ENCODE results near the gene JMJD8. TPM values are rescaled to one million over a fixed set of nuclear protein-coding genes. Genes with fewer than 3 reads are reported as not detected.

JMJD8 gene
- total RNA-seq, 1 experiment from 2014 or later, result 121 TPM

GRCh38 chr16:676913-677312, 7.2 kb downstream of the JMJD8 start:
- Histone ChIP-seq H3K4me1 (ENCODE audit: control insufficient read depth in 1 of 2, insufficient read depth in 2 of 2, low read length in 2 of 2) (peaks cover 2 to 21% of the 10 kb centered on the region in 2 experiments; a peak in 3 of 4 replicates), H2AFZ (ENCODE audit: low read depth, low read length, poor library complexity, severe bottlenecking) (no peak overlapping the region), H3K9me3 (ENCODE audit: control insufficient read depth in 1 of 2, insufficient read depth in 1 of 2, low read depth in 1 of 2, low read length in 2 of 2) (no peaks in the 10 kb centered on the region), H3K4me2 (ENCODE audit: low read length) (no peak overlapping the region), H3K9me2 (ENCODE audit: insufficient read depth) (no peaks in the 10 kb centered on the region), H3K36me3 (ENCODE audit: control insufficient read depth in 1 of 2, insufficient read depth in 2 of 2, low read length in 2 of 2) (peaks cover 0 to 14% of the 10 kb centered on the region in 2 experiments; a peak in 3 of 4 replicates), H3K4me3 (replicated peaks in 1 of 2; ENCODE audit: low read depth in 1 of 2, low read length in 2 of 2) (no peak overlapping the region), H3K9ac (ENCODE audit: low read length) (no peak overlapping the region), H4K20me1 (ENCODE audit: insufficient read depth) (no peaks in the 10 kb centered on the region), H3K27ac (ENCODE audit: low read depth, low read length) (no peak overlapping the region), H3K79me2 (ENCODE audit: insufficient read depth, low read length) (peaks cover 14% of the 10 kb centered on the region), H3K27me3 (ENCODE audit: insufficient read depth, low read length) (no peaks in the 10 kb centered on the region)
- BruUV-seq (replicated peaks), result no TSS peak
- ChIA-PET POLR2A (no interaction called here), CTCF (no interaction called here), RAD21 (ENCODE audit: low non-redundant PET in 1 of 2, low total read pairs in 2 of 2, uncharacterized antibody in 2 of 2, unreplicated experiment in 2 of 2) (no interaction called here)
- no peak for TF ChIP-seq EZH2phosphoT487 (IDR thresholded peaks at IDR 0.05; ENCODE audit: borderline replicate concordance)
- no peak for TF ChIP-seq EZH2 (IDR thresholded peaks at IDR 0.05)
- TF ChIP-seq JUND (IDR thresholded peaks at IDR 0.05), result no peak
- TF ChIP-seq CEBPB (IDR thresholded peaks at IDR 0.05; ENCODE audit: low read depth), result no peak
- no peak for TF ChIP-seq ELF1 (IDR thresholded peaks at IDR 0.05; ENCODE audit: borderline replicate concordance, low read depth)
- no peak for TF ChIP-seq ATF3 (IDR thresholded peaks at IDR 0.05)
- intact Hi-C loops (cut with micrococcal nuclease), result no loop called here
- ATAC-seq, result no peak
- no peak for DNase-seq (ENCODE audit: low read depth, low spot score)

DNA sequence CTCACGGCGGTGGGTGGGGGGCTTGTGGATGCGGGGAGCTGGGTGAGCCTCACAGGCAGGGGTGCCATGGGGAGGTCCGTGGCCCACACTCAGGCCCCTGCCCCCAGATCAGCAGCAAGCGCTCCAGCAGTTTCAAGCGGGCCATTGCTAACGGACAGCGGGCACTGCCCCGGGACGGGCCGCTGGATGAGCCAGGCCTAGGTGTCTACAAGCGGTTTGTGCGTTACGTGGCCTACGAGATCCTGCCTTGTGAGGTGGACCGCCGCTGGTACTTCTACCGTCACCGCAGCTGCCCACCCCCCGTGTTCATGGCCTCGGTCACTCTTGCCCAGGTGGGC, 7.6 kb downstream of the JMJD8 start:
- no TSS peak for BruUV-seq (replicated peaks)
- Histone ChIP-seq H3K9me3 (ENCODE audit: control insufficient read depth in 1 of 2, insufficient read depth in 1 of 2, low read depth in 1 of 2, low read length in 2 of 2) (no peaks in the 10 kb centered on the region), H3K36me3 (ENCODE audit: control insufficient read depth in 1 of 2, insufficient read depth in 2 of 2, low read length in 2 of 2) (peaks cover 0 to 10% of the 10 kb centered on the region in 2 experiments; a peak in 3 of 4 replicates), H3K4me1 (ENCODE audit: control insufficient read depth in 1 of 2, insufficient read depth in 2 of 2, low read length in 2 of 2) (peaks cover 0 to 17% of the 10 kb centered on the region in 2 experiments; a peak in 3 of 4 replicates), H3K9ac (ENCODE audit: low read length) (no peak overlapping the region), H4K20me1 (ENCODE audit: insufficient read depth) (no peaks in the 10 kb centered on the region), H3K27me3 (ENCODE audit: insufficient read depth, low read length) (no peaks in the 10 kb centered on the region), H3K79me2 (ENCODE audit: insufficient read depth, low read length) (peaks cover 11% of the 10 kb centered on the region), H3K9me2 (ENCODE audit: insufficient read depth) (no peaks in the 10 kb centered on the region), H3K27ac (ENCODE audit: low read depth, low read length) (no peak overlapping the region), H2AFZ (ENCODE audit: low read depth, low read length, poor library complexity, severe bottlenecking) (no peak overlapping the region), H3K4me3 (replicated peaks in 1 of 2; ENCODE audit: low read depth in 1 of 2, low read length in 2 of 2) (no peak overlapping the region), H3K4me2 (ENCODE audit: low read length) (no peak overlapping the region)
- ChIA-PET POLR2A (no interaction called here), CTCF (no interaction called here), RAD21 (ENCODE audit: low non-redundant PET in 1 of 2, low total read pairs in 2 of 2, uncharacterized antibody in 2 of 2, unreplicated experiment in 2 of 2) (no interaction called here)
- intact Hi-C loops (cut with micrococcal nuclease), result no loop called here
- no peak for DNase-seq (ENCODE audit: low read depth, low spot score)
- no peak for ATAC-seq
- TF ChIP-seq RAD21 (IDR thresholded peaks at IDR 0.05; ENCODE audit: low read depth) (no peak), TCF7L2 (IDR thresholded peaks at IDR 0.05; ENCODE audit: borderline replicate concordance, extremely low read depth, insufficient read depth, insufficient read length) (no peak), EGR1 (IDR thresholded peaks at IDR 0.05; ENCODE audit: low read depth) (no peak), ELF1 (IDR thresholded peaks at IDR 0.05; ENCODE audit: borderline replicate concordance, low read depth) (no peak), SIN3A (IDR thresholded peaks at IDR 0.05; ENCODE audit: low read depth) (no peak), REST (IDR thresholded peaks at IDR 0.05; ENCODE audit: low read depth) (no peak), SRF (IDR thresholded peaks at IDR 0.05; ENCODE audit: low read depth) (no peak), CBX3 (IDR thresholded peaks at IDR 0.05; ENCODE audit: low read depth) (no peak), POLR2A (IDR thresholded peaks at IDR 0.05; ENCODE audit: borderline replicate concordance, extremely low read depth, insufficient read depth, insufficient read length) (no peak), CEBPB (IDR thresholded peaks at IDR 0.05; ENCODE audit: low read depth) (no peak), ZFX (IDR thresholded peaks at IDR 0.05) (no peak), EZH2phosphoT487 (IDR thresholded peaks at IDR 0.05; ENCODE audit: borderline replicate concordance) (no peak), FOSL1 (IDR thresholded peaks at IDR 0.05; ENCODE audit: low read depth) (no peak), SP1 (IDR thresholded peaks at IDR 0.05; ENCODE audit: low read depth) (no peak)
- TF ChIP-seq, protein P1, sequence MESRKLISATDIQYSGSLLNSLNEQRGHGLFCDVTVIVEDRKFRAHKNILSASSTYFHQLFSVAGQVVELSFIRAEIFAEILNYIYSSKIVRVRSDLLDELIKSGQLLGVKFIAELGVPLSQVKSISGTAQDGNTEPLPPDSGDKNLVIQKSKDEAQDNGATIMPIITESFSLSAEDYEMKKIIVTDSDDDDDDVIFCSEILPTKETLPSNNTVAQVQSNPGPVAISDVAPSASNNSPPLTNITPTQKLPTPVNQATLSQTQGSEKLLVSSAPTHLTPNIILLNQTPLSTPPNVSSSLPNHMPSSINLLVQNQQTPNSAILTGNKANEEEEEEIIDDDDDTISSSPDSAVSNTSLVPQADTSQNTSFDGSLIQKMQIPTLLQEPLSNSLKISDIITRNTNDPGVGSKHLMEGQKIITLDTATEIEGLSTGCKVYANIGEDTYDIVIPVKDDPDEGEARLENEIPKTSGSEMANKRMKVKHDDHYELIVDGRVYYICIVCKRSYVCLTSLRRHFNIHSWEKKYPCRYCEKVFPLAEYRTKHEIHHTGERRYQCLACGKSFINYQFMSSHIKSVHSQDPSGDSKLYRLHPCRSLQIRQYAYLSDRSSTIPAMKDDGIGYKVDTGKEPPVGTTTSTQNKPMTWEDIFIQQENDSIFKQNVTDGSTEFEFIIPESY (IDR thresholded peaks at IDR 0.05; ENCODE audit: extremely low read depth, insufficient replicate concordance, low read length), result no peak

All from HCT116 (cell line).